Thyroid gland (tissue), 4 donors: ENCODE data around the gene NPRL2. TPM values are rescaled to one million over a fixed set of nuclear protein-coding genes. Genes with fewer than 3 reads are reported as not detected.

Experiments
- DNase-seq, 2 donors: peaks; one replicate each; pipeline ENCODE4 v3.0.0-alpha.2; 2019
- H3K27ac ChIP-seq, 3 donors: fragments of 200-600 bp; sonication (generic); 1 replicate in 2 of 3; 2 replicates in 1 of 3; pipeline ENCODE4 v1.5.1; 2016 to 2019; ENCODE audit warnings: mild to moderate bottlenecking in 1 of 3, moderate library complexity in 1 of 3
- H3K27me3 ChIP-seq: fragments of 200-600 bp; sonication (generic); one replicate; pipeline ENCODE4 v1.5.1; 2019
- H3K36me3 ChIP-seq, 2 donors: fragments of 200-600 bp; sonication (generic); one replicate each; pipeline ENCODE4 v1.5.1; 2016 to 2019
- H3K4me1 ChIP-seq, 2 donors: fragments of 200-600 bp; sonication (generic); one replicate each; pipeline ENCODE4 v1.5.1; 2017 to 2019
- H3K4me3 ChIP-seq, 3 donors: fragments of 200-600 bp; sonication (generic); replicated peaks in 1 of 3; 1 replicate in 2 of 3; 2 replicates in 1 of 3; pipeline ENCODE4 v1.5.1; 2016; ENCODE audit warnings: mild to moderate bottlenecking in 1 of 3
- H3K9me3 ChIP-seq: fragments of 200-600 bp; sonication (generic); one replicate; pipeline ENCODE4 v1.5.1; 2017
- CTCF ChIP-seq, 6 experiments: fragments of 200-600 bp in 3 of 6; fragments of 450-650 bp in 3 of 6; sonication (generic) in 3 of 6; IDR thresholded peaks; one replicate each; pipeline ENCODE4 v1.5.1; 2016 to 2019; ENCODE audit warnings: antibody characterized with exemption in 6 of 6, mild to moderate bottlenecking in 2 of 6, inconsistent platforms in 1 of 6, moderate library complexity in 1 of 6
- POLR2A ChIP-seq, 2 donors: fragments of 450-650 bp; IDR thresholded peaks; one replicate each; pipeline ENCODE4 v1.6.1; 2017; ENCODE audit warnings: antibody characterized with exemption in 2 of 2, mild to moderate bottlenecking in 2 of 2, moderate library complexity in 1 of 2
- WGBS, 2 donors: methylation state at CpG; one replicate each; pipeline ENCODE4 v1.1.5; 2017; 5-methylcytosine and 5-hydroxymethylcytosine counted together
- intact Hi-C: fragments of 100-400 bp; cut with DNase I; formaldehyde crosslinking; loops from one replicate; pipeline ENCODE4 v1.15.1; 2023
- total RNA-seq, 4 donors: library from RNA; depleted of rRNA; stranded (reverse); fragments of >200 nt; gene quantifications; one replicate each; pipeline ENCODE4 v1.2.3, GENCODE V29; 2016

Gene NPRL2
- total RNA-seq, 4 donors from 2014 or later = 13.4 to 30.6 (median 24.7) TPM

DNA sequence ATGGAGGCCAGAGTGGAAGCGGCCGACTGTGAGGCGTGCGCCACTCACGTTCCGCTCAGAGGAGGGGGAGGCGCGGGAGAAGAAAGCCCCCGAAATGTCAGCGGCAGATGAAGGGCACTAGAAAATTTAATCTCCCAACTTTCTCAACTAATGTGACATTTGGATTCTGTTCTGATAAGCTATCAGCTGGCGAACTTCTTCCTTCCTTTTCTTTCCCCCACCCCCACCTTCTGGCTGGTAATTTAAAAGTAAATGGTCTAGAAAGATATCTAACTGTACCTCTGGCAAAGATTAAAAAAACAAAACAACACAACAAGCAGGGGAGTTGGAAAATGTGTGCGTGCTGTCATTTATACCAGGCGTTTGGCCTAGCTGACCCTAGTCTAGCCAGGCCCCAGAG, 35.2 kb upstream of the NPRL2 start:
- H3K27me3 ChIP-seq = no peaks in the 10 kb centered on the region
- no peak overlapping the region for H3K27ac ChIP-seq
- H3K4me1 ChIP-seq = peaks cover 5% of the 10 kb centered on the region in 2 donors
- H3K4me3 ChIP-seq = no peak overlapping the region
- H3K9me3 ChIP-seq = no peaks in the 10 kb centered on the region
- 88% methylated on average over 13 of the region's 13 CpGs for WGBS, 2 donors
- TF ChIP-seq CTCF (IDR thresholded peaks at IDR 0.05) = no peak
- TF ChIP-seq POLR2A (IDR thresholded peaks at IDR 0.05) = no peak
- H3K36me3 ChIP-seq = no peaks in the 10 kb centered on the region
- DNase-seq = no peak
- intact Hi-C loops = no loop called here

- H3K36me3 ChIP-seq = no peaks in the 10 kb centered on the region
- intact Hi-C loops = no loop called here
- H3K27me3 ChIP-seq = no peaks in the 10 kb centered on the region
- no peak for DNase-seq
- no peak for TF ChIP-seq POLR2A (IDR thresholded peaks at IDR 0.05)
- no peak for TF ChIP-seq CTCF (IDR thresholded peaks at IDR 0.05)
- H3K9me3 ChIP-seq = no peaks in the 10 kb centered on the region
- H3K4me1 ChIP-seq = no peaks in the 10 kb centered on the region
- 86 to 95% methylated on average over 6 of the region's 6 CpGs for WGBS, 2 donors
- no peak overlapping the region for H3K4me3 ChIP-seq
- no peak overlapping the region for H3K27ac ChIP-seq
These were observed 33.2 kb upstream of the NPRL2 start for GRCh38 chr3:50383750-50384149.

DNA sequence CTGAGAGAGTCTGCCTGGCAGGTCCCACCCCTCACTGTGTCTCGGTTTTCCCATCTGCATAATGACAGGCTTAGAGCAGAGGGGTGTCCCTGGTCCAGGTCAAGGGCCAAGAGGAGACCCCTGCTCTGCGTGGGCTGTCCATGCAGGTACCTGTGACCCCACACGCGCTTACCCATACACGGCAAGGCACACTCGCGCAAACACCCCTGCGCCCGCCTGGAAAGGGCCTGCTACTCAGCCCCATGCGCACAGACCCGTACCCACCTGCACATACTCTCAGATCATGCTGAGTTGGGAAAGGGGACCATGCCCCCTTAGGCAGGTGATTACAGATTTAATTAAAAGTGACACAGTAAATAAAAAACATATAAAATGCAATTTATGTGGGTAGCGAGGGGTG, 32.1 kb upstream of the NPRL2 start:
- intact Hi-C loops = no loop called here
- Histone ChIP-seq H3K4me3 (no peak overlapping the region), H3K4me1 (no peaks in the 10 kb centered on the region), H3K27ac (no peak overlapping the region), H3K9me3 (no peaks in the 10 kb centered on the region), H3K36me3 (no peaks in the 10 kb centered on the region), H3K27me3 (no peaks in the 10 kb centered on the region)
- 89 to 91% methylated on average over 11 to 12 of the region's 12 CpGs for WGBS, 2 donors
- DNase-seq = no peak
- TF ChIP-seq CTCF (IDR thresholded peaks at IDR 0.05) = no peak
- TF ChIP-seq POLR2A (IDR thresholded peaks at IDR 0.05) = no peak

DNA sequence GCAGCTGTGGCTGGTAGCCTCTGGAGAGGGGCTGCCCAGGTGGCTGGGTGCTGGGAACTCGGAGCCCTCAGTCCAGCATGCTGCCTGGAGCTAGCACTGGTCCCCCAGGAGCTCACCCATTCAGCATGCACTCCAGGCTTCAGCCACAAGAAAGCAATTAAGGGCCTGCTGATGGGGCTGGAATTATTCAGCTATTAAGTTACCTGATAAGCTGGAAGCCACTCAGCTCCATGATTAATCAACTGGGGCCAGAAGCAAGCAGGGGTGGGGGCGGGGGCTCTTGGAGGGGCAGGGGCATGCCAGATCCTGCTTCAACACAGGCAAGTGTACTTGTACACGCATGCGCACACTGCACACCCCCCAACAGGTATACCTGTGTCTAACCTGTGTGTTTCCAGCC, 30.8 kb upstream of the NPRL2 start:
- H3K9me3 ChIP-seq = no peaks in the 10 kb centered on the region
- intact Hi-C loops = no loop called here
- no peak overlapping the region for H3K4me3 ChIP-seq
- no peak for TF ChIP-seq POLR2A (IDR thresholded peaks at IDR 0.05)
- DNase-seq = peak; percentile 31 to 34
- H3K27ac ChIP-seq = no peak overlapping the region
- no peaks in the 10 kb centered on the region for H3K4me1 ChIP-seq
- WGBS, 2 donors = 58 to 70% methylated on average over 2 to 4 of the region's 4 CpGs
- no peaks in the 10 kb centered on the region for H3K27me3 ChIP-seq
- H3K36me3 ChIP-seq = no peaks in the 10 kb centered on the region

DNA sequence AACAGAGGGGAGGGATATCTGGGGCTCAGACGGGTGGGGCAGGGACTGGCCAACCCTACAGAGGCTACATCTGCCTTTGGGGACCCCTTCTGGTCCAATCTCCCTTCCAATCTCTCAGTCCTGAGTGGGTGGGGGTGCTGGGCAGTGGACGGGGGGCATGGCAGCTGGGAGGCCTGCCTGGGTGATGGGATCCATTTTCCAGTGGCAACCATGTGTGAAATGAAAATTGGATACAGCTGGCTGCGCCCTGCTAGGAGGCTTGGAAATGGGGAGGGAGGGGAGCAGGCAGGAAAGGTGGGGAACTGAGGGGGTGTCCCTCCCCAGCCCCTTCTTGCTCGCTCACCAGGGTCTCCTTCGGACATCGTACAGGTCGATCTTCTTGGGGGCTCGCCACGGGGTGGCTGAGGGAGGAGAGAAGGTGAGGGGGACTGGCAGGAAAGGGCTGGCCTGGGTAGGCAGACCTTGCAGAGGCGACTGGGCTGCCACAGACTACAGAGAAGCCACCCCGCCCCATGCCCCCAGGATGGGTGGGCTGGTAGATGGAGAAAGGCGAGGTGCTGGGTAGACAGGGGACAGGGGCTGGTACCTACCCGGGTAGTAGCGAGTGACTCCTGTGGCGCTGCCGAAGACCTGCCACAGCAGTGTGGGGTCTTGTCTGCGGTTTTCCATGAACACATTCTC, 30.0 kb upstream of the NPRL2 start:
- no peak for TF ChIP-seq CTCF (IDR thresholded peaks at IDR 0.05)
- TF ChIP-seq POLR2A (IDR thresholded peaks at IDR 0.05) = no peak
- Histone ChIP-seq H3K4me3 (no peak overlapping the region), H3K27ac (no peak overlapping the region), H3K36me3 (no peaks in the 10 kb centered on the region), H3K4me1 (no peaks in the 10 kb centered on the region), H3K9me3 (no peaks in the 10 kb centered on the region), H3K27me3 (no peaks in the 10 kb centered on the region)
- intact Hi-C loops = no loop called here
- no peak for DNase-seq
- WGBS, 2 donors = 80 to 86% methylated on average over 14 to 17 of the region's 17 CpGs
